GM19328 (cell line): ENCODE data around the gene C1orf35.

Source experiments
- ATAC-seq: cut with Tn5 transposase; IDR thresholded peaks from one replicate; pipeline ENCODE4 v1.9.1; 2021; ENCODE audit warnings: mild to moderate bottlenecking, moderate library complexity; ENCODE audit not compliant: unreplicated experiment

Gene C1orf35

DNA sequence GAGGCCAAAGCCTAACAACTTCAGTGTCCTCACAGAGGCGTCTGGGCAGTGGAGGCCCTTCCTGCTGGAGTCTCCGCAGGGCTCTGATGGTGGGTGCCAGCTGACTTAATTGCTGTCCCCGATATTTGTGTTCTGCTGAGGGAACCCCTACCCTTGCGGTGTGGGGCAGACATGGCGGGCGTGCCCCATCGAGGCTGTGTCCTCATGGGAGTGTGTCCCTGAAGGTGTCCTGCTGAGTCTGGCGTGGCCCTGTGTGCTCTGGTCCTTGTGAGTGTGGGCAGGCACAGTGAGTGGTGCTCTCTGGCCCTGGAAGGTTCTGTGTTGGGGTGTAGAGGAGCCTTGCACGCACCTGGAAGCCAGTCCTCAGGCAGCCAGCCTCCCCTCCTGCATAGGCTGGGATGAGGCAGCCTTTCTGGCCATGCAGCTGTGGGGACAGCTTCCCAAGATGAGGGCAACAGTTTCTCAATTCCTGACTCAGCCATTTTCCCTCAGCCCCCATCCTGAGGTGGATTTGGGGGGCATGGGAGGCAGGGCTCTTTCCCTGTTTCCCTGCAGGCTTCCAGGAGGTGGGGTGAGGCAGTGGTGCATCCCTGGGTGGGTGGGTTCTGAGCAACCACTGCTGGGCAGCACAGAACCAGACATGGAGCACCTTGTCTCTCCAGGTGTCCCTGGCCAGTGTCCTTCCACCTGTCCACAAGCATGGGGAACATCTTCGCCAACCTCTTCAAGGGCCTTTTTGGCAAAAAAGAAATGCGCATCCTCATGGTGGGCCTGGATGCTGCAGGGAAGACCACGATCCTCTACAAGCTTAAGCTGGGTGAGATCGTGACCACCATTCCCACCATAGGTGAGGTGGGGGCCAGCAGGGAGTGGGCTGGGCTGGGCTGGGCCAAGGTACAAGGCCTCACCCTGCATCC lies 6.5 kb downstream of the C1orf35 start:
- ATAC-seq, result no peak

DNA sequence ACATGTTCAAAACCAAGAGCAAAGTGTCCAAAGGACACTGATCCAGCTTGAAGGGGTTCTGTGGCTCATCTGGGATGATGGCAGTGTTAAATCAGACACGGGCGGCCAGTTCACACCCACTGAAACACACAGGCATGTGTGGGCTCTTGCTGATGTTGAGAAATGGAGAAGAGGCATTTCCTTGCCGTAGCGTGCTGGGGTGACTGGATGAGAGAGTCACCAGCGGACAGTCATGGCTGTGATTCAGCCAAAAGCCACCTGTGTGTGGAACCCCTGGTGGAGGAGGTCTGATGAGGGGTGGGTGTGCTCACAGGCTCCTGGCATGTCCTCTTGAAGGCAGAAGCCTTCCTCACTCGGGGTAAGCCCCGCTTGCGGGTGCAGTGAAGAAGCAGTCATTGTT lies 7.2 kb downstream of the C1orf35 start:
- ATAC-seq, result no peak

DNA sequence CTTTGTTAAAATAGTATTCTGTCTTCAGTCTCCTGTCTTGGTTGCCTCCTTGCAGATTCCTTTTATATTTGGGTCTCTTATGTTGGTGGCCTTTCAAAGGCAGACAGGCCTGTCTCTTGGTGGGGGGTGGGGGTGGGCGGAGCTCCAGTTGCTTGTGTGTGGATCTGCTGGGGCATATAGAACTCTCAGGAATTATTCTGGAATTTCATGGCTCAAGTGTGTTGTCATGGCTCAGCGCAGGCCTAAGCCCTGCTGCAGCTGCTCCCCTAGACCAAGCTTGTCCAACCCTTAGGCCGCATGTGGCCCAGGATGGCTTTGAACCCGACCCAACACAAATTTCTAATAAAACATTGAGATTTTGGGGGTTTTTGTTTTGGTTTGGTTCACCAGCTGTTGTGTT lies 8.0 kb downstream of the C1orf35 start:
- ATAC-seq, result no peak

DNA sequence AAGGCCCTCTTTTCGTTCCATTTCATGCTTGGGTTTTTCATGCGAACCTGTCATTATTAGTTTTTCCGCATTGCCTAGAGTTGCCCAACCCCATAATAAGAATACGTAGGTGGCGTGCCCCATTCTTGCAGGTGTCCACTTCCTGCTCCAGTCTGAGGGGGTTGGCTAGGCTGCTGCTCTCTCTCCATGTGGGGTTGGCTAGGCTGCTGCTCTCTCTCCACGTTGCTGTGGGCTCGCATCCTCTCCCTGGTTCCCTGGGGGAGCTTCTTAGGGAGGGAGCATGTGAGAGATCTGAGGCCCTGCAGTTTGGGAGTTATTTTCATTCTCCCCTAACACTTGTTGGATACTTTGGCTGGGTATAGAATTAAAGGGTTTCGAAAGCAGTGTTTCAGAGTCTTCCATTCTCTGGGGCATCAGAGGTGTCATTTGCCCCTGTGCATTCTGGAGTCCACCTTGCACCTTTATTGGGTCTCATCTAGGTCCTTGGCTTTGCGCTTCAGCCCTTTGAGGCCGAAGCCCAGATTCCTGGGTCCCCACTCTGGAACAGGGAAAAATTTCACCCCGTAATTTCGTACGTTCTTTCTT lies 8.6 kb downstream of the C1orf35 start:
- no peak for ATAC-seq

DNA sequence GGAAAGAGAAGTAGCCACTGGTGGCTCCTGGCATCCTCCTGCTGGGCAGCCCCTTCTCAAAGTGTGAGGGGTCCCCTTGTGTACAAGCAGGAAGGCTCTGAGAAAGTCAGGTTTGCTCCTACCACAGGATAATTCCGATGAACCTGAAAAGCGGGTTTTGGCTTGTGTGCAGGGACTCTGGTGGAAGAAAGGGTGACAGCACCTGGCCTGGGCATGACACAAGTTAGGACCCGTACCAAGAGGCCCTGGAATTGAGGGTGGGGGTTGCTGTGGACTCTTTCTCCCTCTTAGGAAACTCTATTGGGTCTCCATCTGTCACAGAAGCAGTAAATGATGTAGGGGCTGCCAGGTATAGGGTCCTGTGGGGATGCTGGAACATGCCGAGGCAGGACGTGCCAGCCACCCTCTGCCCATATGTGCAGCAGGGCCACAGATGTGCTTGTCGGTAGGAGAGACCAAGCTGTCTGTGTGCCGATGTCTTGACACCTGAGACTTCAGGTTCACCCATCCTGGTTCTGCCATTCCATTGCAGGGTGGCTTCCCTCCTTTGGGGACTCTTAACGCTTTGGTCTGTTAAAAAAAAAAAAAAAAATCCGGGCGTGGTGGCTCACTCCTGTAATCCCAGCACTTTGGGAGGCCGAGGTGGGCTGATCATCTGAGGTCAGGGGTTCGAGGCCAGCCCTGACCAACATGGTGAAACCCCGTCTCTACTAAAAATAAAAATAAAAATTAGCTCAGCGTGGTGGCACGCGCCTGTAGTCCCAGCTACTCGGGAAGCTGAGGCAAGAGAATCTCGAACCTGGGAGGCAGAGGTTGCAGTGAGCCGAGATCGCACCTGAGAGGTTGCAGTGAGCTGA lies 9.8 kb downstream of the C1orf35 start:
- no peak for ATAC-seq

DNA sequence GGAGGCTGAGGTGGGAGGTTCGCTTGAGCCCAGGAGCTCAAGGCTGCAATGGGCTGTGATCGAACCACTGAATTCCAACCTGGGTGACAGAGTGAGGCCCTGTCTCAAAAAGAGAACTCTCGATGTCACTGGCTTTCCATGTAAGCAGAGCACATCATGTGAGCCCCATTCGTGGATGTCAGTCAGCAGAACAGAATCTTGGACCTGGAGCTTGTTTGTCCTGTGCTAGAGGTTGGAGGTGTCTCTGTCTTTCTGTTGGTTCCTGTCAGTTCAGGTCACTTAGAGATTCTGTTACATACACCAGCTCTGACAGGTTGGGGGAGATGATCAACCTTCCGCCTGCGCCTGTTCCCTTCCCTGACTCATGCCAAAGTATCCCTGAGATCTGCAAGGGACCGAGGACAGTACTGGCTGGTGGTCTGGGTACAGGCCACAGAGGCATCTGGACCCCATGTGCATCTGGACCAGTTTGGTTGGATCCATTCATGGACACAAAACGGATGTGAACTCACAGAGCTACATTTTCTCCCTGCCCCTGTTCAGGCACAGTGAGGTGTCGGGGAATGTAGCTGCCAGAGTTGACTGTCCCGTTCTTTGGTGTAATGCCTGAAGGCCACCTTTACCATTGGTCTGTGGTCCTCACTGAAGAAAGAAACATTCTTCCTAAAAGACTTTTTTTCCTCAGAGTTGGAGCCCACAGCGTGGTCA lies 10.6 kb downstream of the C1orf35 start:
- ATAC-seq, result no peak

DNA sequence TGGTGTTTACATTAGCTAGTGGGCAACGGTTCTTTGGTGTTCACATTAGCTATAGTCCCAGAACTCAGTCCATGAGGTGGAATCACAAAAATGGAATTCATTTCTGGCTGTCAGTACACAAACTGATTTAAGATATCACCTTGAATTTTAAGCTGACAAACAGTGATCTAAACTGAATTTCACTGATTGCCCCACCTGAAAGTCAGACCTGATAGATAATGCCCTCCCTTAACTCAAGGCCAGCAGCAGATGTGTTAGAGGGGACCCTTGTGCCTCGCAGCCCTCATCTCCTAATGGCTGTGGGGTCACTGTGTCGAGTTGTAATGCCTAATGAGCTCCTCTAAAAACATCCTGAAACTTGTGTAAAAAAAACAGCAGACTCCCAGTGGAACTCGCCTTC lies 12.0 kb downstream of the C1orf35 start:
- no peak for ATAC-seq

DNA sequence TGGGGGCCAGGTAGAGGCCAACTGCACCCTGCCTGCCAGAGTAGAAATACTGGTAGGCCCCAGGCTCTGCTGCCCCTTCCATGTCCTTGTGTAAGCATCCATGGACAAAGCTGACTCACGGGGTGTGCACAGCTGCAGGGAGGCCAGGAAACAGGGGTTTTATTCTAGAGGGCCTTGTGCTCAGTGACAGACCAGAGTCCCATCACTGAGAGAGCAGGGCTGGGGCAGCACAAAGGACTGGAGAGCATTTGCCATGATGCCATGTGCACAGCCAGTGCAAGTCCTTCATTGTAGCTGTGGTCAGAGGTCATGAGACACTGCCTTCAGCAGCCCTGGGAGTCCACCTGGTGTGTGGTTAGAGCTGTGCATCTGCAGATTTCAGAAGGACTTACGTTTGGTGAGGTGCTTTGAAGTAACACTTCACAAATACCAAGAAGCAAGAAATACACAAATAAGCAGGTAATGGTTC lies 12.5 kb downstream of the C1orf35 start:
- ATAC-seq, result no peak

DNA sequence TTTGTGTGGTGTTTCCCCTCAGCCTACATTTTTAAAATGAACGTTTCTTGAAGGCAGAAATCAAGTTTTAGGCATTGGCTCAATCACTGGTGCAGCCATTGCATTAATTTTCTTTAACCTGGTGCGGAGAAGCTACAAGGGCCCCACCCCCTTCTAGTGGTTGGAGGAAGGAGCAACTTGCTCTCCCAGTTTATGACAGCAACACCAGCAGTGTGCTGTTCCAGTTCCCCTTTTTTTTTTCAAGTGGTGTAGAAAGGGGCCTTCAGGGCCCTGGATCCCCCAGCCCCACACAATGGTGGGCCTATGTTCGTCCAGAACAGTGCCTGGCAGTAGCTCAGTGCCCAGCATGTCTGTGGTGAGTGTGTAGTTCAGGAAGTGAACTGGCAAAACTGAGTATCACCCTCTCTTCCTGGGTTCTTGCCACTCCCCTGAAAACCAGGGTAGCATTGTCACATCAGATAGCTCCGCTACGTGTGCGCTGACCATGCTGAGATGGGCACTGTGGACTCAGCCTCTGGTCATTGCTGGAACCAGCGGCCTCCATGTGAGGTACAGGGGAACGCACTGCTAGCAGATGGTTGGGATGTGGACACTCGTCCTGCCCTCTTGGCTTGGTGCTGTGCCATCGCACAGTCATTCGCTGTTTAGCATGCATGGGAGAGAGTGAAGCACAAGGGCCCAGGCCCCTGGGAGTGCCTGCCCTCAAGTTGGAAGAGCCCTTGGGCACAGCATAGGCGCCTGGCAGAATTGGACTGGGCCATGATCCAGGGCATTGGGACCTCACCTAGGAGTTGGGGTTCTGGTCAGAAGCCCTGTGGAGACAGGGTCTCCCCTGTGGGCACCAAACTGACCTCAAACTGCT lies 13.4 kb downstream of the C1orf35 start:
- no peak for ATAC-seq

DNA sequence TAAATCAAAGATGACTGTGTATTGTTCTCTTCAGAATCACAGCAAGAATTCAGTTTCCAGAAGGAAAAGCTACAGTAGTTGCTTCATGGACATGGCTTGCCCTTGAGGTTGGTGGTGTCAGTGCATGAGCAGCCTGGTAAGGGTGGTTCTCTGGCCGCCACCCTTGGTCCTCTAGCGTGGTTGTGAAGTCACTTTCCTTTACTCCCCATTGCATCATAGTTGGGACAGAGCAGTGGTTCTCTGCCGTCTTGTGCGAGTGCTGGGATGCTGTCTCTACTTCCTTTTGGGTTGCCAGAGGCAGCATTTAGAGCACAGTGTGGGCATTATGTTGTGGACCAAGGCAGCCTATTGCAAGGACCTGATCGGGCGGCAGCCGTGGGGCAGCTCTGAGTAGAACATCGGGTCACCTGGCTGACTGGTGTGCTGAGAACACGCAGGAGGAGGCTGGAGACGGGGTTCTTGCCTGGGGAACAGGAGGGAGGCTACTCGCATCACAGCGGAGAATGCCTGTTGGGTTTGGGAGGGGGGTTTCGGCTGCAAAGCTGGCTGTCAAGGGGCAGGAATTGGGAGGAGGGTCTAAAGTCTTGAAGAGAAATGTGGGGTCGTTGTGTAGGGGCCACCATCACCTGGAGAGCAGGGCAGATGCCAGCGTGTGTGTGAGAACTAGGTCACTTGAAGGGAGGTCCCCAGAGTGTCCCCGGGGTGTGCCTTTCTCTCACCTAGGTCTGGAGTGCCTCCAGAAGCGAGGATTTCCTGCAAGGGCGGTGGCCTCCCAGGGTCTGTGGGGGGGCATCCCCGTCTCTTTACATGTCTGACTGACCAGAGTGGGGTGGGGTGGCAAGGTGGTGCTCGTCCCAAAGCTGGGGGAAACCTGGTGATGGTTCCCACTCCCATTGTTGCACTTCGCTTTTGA lies 14.3 kb downstream of the C1orf35 start:
- ATAC-seq, result no peak

DNA sequence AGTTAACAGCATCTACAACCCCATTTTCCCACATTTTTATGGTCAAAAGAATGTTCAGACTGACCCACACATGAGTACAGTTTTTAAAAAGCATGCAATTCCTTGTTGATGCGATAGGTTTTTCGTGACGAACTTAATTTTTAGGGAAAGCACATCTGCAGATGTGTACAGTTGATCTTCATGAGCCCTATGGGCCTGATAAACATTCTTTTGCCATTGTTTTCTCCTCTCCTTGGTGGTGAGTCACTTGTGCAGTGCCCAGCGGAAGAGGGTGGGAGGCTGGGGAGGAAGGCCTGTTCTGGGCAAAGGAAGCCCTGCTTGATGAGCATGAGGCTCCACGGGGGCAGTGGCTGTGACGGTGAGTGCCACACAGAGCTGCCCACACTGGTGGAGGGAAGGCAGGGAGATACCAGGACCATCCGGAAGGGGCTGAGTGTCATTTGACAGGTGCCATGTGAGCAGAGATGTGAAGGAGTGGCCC lies 15.3 kb downstream of the C1orf35 start:
- ATAC-seq, result no peak

DNA sequence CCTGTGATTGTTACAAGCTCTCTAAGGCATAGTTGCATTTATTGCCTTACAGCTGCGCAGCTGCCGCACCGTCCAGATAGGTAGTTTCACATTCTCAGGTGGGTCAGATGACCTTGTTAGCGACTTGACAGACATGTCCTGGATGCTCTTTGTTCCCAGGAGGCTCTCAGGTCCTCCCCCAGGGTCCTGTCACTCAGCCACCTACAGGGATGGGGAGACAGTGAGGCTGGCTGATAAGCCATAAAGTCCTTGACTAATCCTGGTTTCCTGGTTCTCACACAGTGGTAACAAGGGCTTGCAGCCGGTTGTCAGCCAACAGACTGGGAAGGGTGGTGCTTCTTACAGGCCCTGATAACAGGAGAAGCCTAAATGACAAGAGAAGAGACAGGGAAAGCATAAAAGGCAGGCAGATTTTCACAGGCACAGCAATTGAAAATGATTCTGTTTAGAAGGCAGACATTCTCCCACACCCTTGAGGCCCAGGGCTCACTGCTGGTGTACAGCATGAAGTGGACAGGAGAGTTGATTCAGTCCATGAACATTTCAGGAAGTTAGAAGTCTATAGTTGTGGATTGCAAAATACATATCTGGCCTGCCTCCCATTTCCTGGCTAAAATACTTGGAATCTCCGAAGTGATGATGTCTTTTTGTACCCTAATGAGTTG lies 17.7 kb downstream of the C1orf35 start:
- no peak for ATAC-seq

DNA sequence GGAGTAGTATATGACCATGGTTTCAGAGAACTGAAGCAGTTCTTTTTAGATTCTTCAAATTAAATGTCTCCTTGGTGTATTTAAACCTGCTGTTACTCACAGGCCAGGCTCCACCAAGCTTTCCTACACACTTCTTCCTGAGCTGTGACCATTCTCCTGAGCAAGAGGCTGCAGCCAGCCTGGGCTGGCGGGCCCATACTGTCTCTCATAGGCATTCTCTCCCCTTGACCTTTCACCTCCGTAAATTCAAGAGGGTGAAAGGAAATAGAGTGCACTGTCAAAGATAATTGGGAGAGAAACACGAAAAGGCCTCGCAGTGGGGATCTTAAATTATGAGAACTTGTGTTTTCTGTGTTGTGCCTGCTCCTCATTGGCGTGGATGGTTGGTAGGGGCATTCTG lies 18.3 kb downstream of the C1orf35 start:
- ATAC-seq, result no peak

DNA sequence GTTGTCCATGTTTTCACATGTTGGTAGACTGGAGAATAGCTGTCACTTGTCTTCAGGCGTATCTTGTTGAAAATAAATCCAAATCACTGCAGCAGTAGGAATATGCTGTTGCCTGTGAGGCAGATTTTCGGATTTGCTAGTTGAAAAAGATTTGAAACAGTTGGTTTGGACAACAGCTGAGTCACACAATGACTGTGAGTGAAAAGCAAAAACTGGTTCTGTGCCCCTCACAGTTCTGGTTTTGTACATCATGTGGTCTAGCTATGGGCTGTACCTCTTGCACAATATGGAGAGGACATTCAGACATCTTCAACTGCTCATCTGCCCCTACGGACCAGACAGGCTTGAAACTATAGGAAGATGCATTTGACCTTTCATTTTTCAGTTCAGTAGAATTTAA lies 18.8 kb downstream of the C1orf35 start:
- no peak for ATAC-seq

DNA sequence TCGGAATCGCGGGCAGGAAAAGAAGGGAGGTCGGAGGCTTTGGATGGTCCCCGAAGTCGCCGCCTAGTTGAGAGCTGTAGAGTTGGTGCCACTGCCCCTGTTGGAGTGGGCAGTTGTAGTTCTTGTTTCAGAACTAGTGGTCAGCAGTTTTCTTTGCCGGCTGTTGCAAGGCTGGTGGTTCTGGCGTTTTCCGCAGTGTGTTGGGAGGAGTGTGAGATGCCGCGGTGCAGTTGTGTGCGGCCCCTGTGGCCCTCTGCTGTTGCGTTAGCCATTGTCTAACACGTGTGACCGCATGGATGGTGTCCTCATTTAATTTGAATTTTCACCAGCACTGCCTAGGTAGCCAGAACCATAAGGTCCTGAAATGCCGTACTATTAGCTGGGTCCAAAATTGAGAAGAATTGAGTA lies 19.2 kb downstream of the C1orf35 start:
- no peak for ATAC-seq

DNA sequence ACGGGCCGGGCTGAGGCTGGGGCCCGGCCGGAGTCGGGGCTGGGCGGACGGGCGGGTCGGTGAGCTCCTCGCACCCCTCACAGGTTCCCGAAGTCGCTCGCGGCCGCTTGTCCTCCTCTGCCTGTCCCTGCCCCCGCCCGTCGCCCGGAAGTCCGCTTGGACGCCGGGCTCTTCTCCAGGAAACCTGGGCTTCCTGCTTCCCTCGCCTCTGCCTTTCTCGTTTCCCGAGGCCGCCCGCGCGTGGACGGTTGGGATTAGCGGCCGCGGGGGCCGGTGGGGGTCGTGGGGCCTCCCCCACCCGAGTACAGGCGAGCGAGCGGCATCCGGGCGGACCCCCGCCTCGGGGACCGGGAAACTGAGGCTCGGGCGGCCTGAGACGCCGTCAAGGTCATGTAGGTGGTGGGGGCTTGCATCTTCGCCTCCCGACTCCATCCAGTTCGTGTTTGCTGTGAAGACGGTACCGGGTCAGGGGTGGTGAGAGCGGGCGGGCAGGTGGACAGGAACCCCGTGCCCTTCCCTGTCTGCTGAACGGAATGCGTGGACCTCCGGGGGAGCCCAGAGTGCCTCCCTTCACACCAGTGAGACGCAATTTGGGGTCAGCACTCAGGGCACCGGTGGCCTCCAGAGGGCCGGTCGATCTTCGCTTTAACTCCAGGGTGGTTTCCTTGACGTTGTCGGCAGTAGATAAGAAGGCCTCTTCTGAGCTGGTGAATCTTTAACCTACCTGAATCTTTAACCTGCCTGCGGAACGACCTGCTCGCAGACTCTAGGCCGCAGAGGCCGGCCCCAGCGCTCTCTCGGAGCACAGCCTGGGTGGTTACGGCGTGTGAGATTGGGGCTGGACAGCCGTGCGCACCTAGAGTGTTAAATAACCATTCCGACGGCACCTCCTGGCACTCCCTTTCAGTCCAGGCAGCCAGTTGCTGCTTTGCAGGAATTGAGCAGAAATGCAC lies 19.9 kb downstream of the C1orf35 start:
- ATAC-seq, result peak; percentile 18
